GM12873 (cell line): ENCODE results near the gene LHFPL5.

Experiments
- CTCF ChIP-seq: IDR thresholded peaks from 2 replicates; pipeline ENCODE4 v1.5.1; 2012; ENCODE audit warnings: low read depth, mild to moderate bottlenecking, moderate library complexity, low read length, control low read depth; ENCODE audit not compliant: insufficient read depth; ENCODE audit errors: missing control alignments

The LHFPL5 gene

GRCh38 chr6:35784200-35784599, 21.0 kb upstream of the LHFPL5 start:
- TF ChIP-seq CTCF, result no peak

- no peak for TF ChIP-seq CTCF
Observed at GRCh38 chr6:35786272-35786671, 18.9 kb upstream of the LHFPL5 start.

- no peak for TF ChIP-seq CTCF
Observed at GRCh38 chr6:35786810-35787209, 18.3 kb upstream of the LHFPL5 start.

- no peak for TF ChIP-seq CTCF
Observed at GRCh38 chr6:35787266-35788218, 17.6 kb upstream of the LHFPL5 start.

- no peak for TF ChIP-seq CTCF
Observed at GRCh38 chr6:35788423-35788982, 16.6 kb upstream of the LHFPL5 start.

- TF ChIP-seq CTCF, result no peak
Observed at GRCh38 chr6:35790683-35791082, 14.5 kb upstream of the LHFPL5 start.

- no peak for TF ChIP-seq CTCF
Observed at GRCh38 chr6:35794536-35795452, 10.4 kb upstream of the LHFPL5 start.
